HL-60/S4 treated with phorbol 12-myristate 13-acetate at 8.2 ng/mL for 4 days and 3 days (cell line): ENCODE measurements around the gene DNAH3.
"Not testable (repeated sequence)": the region's sequence is repeated elsewhere in the genome, so short reads cannot be mapped to it uniquely, and the experiment has no call there.

Experiments used
- in situ Hi-C: fragments of 300-500 bp; cut with MboI; formaldehyde crosslinking; loops from 2 replicates; pipeline ENCODE4 v1.15.0; 2022; ENCODE audit warnings: low sequenced_read_pairs

The DNAH3 gene

GRCh38 chr16:21078563-21078962 is 72.1 kb downstream of the DNAH3 start:
- in situ Hi-C loops = no loop called here

GRCh38 chr16:21076186-21076883 is 74.3 kb downstream of the DNAH3 start:
- in situ Hi-C loops = no loop called here

- in situ Hi-C loops = no loop called here
Observed at GRCh38 chr16:21075252-21075651, 75.4 kb downstream of the DNAH3 start.

- in situ Hi-C loops = no loop called here
Observed at GRCh38 chr16:21072976-21073375, 77.7 kb downstream of the DNAH3 start.

GRCh38 chr16:21071741-21072140 is 78.9 kb downstream of the DNAH3 start:
- in situ Hi-C loops = no loop called here

GRCh38 chr16:21070564-21070963 is 80.1 kb downstream of the DNAH3 start:
- in situ Hi-C loops = no loop called here

GRCh38 chr16:21069986-21070385 is 80.7 kb downstream of the DNAH3 start:
- in situ Hi-C loops = no loop called here

- in situ Hi-C loops = no loop called here
Observed at GRCh38 chr16:21064203-21064602, 86.4 kb downstream of the DNAH3 start.

- in situ Hi-C loops = not testable (repeated sequence)
Observed at GRCh38 chr16:21063314-21063713, 87.3 kb downstream of the DNAH3 start.

- in situ Hi-C loops = no loop called here
Observed at GRCh38 chr16:21060027-21060510, 90.6 kb downstream of the DNAH3 start.

- in situ Hi-C loops = no loop called here
Observed at GRCh38 chr16:21057875-21058274, 92.8 kb downstream of the DNAH3 start.

- in situ Hi-C loops = no loop called here
Observed at GRCh38 chr16:21056396-21056795, 94.2 kb downstream of the DNAH3 start.

GRCh38 chr16:21055738-21056137 is 94.9 kb downstream of the DNAH3 start:
- in situ Hi-C loops = not testable (repeated sequence)

GRCh38 chr16:21053590-21053989 is 97.1 kb downstream of the DNAH3 start:
- in situ Hi-C loops = no loop called here

GRCh38 chr16:21048091-21048912 is 102.3 kb downstream of the DNAH3 start:
- in situ Hi-C loops = not testable (repeated sequence)

GRCh38 chr16:21038197-21038596 is 112.4 kb downstream of the DNAH3 start:
- in situ Hi-C loops = no loop called here

- in situ Hi-C loops = no loop called here
Observed at GRCh38 chr16:21037736-21038135, 112.9 kb downstream of the DNAH3 start.

GRCh38 chr16:21037168-21037567 is 113.5 kb downstream of the DNAH3 start:
- in situ Hi-C loops = no loop called here

- in situ Hi-C loops = no loop called here
Observed at GRCh38 chr16:21036471-21036870, 114.2 kb downstream of the DNAH3 start.

- in situ Hi-C loops = no loop called here
Observed at GRCh38 chr16:21033704-21034103, 116.9 kb downstream of the DNAH3 start.

GRCh38 chr16:21033264-21033663 is 117.4 kb downstream of the DNAH3 start:
- in situ Hi-C loops = no loop called here

- in situ Hi-C loops = no loop called here
Observed at GRCh38 chr16:21028728-21029127, 121.9 kb downstream of the DNAH3 start.
